ENCODE results near the gene PHF21B.

Gene PHF21B

DNA sequence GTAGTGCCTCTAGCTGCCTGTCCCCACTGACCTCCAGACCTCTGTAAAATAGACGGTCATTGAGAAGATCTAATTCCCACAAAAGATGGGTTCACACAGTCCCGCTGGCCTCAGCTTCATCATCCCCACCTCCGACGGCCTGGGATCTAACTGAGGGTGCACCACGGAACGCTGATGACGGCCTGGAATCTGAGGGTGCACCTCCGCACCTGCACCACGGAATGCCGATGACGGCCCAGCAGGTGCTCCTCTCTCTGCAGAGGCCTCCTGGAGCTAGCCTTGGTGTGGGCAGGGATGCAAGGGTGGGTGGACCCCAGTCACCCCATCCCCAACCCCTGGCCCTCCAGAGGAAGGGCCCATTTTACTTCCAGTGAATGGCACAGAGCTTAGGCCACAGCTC lies 77.3 kb downstream of the PHF21B start:
- no peak for TF ChIP-seq GATA3 (IDR thresholded peaks at IDR 0.05; ENCODE audit: low read depth, low read length)
- no peak for TF ChIP-seq GATA2 (IDR thresholded peaks at IDR 0.05; ENCODE audit: low read depth, low read length)

- no peak for TF ChIP-seq GATA3 (IDR thresholded peaks at IDR 0.05; ENCODE audit: low read depth, low read length)
- TF ChIP-seq GATA2 (IDR thresholded peaks at IDR 0.05; ENCODE audit: low read depth, low read length): no peak
These were observed 78.0 kb downstream of the PHF21B start for GRCh38 chr22:44931766-44932165.

DNA sequence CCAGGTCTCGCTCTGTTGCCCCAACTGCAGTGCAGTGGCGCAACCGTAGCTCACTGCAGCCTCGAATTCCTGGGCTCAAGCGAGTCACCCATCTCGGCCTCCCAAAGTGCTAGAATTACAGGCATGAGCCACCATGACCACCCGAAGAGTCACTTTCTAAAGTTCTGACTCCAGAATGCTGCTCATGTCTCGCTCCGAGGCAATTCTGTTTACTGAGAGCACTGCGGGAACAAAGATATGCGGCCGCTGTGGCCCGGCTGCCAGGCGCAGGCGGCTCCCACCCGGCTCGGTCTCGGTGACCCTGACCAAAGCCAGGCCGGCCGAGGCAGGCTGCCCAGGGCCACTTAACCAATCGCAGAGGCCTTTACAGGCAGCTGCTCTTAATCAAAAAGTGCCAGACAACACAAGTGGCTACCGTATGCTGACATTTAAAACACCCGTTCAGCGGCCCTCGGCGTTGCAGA lies 78.7 kb downstream of the PHF21B start:
- TF ChIP-seq GATA2 (IDR thresholded peaks at IDR 0.05; ENCODE audit: low read depth, low read length) (peak; percentile 10; the same call in 1 of the 2 replicates), GATA3 (IDR thresholded peaks at IDR 0.05; ENCODE audit: low read depth, low read length) (no peak)

GRCh38 chr22:44930711-44931035 lies 79.1 kb downstream of the PHF21B start:
- TF ChIP-seq GATA2 (IDR thresholded peaks at IDR 0.05; ENCODE audit: low read depth, low read length): no peak
- no peak for TF ChIP-seq GATA3 (IDR thresholded peaks at IDR 0.05; ENCODE audit: low read depth, low read length)

DNA sequence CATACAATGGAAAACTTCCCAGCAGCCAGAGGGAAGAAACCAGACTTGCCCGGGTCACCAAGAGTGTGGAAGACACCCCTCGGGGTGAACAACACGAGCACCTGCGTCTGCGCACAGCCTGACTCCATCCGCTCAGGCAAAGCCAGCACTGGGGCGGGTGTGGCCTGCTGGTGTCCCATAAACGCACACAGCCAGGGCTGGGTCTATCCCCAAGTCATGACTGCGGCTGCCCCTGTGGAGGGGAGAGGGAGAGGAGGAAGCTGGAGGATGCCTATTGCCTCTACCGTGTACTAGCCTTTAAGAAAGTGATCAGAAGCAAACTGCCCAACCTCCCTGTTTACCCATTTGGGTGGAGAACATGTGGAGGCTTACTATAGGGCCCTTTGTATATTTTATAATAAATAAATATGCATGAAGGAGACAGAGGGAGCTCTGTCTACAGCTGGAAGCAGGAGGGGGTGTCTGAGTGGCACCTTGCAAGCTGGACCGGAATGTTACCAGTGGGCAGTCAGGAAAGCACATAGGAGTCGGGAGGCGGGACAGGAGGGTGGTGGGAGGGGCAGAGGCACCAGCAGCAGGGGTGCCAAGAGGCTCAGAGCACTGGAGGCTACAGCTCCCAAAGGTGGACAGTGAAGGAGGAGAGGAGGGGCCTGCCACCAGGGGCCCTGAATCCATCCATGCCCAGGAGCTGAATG lies 79.6 kb downstream of the PHF21B start:
- no peak for TF ChIP-seq GATA2 (IDR thresholded peaks at IDR 0.05; ENCODE audit: low read depth, low read length)
- no peak for TF ChIP-seq GATA3 (IDR thresholded peaks at IDR 0.05; ENCODE audit: low read depth, low read length)

DNA sequence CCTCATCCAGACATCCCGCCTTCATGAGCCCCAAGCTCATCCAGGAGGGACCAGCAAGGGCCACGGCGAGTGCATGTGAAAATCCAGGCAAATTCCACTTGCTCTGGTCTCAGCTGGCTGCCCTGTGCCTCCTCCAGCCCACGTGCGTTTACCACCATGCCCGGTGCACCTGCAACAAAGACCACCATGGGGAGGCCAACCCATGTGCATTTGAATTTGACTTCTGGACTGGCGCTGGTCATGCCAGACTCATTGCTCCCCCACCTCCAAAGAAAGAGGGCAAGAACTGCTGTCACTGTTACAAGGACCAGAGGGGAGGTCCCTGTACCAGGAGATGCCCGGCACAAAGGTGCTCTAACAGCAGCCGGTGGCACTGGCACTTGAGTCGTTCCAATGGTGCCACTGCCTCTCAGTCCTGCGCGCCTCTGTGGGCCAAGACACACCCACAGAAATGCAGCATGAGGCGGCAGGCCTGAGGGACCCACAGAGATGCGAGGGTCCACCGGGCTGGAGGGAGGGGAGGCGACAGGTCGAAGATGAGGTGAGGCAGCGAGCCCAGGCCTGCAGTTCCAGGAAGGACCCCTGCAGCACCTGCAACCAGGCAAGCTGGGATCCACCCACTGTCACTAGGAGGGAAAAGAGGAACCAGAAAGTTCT lies 80.3 kb downstream of the PHF21B start:
- no peak for TF ChIP-seq GATA2 (IDR thresholded peaks at IDR 0.05; ENCODE audit: low read depth, low read length)
- TF ChIP-seq GATA3 (IDR thresholded peaks at IDR 0.05; ENCODE audit: low read depth, low read length): no peak

DNA sequence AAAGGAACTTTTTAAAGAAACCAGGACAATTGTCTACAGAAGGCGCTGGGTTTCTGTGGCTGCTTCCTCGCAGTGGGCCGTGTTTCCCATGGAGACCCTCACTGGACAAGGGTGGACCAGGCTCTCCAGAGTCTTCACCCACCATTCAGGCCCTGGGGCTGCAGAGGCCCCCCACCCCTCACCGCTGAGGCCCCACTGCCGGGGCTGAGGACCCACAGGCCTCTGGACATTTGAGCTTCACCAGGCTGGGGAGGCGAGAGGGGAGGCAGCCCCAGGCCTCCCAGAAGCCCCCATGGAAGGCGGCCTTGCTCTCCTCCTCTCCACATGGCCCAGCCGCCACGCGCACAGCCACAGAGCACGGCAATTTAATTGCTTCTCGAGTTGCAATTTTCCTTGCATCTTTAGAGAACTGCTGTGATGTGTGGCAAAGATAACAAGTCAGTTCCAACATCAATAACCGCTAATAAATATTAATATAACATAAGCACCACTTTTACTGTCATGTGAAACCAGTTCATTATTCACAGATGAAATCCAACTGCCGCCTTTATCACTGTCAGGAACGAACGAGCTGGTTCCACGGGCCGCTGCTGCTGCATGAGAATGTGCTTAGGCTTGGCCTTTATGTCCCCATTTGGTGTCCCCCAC lies 81.0 kb downstream of the PHF21B start:
- TF ChIP-seq GATA3 (IDR thresholded peaks at IDR 0.05; ENCODE audit: low read depth, low read length): no peak
- TF ChIP-seq GATA2 (IDR thresholded peaks at IDR 0.05; ENCODE audit: low read depth, low read length): no peak

GRCh38 chr22:44928136-44928463 lies 81.7 kb downstream of the PHF21B start:
- TF ChIP-seq GATA3 (IDR thresholded peaks at IDR 0.05; ENCODE audit: low read depth, low read length) (no peak), GATA2 (IDR thresholded peaks at IDR 0.05; ENCODE audit: low read depth, low read length) (no peak)

- TF ChIP-seq GATA2 (IDR thresholded peaks at IDR 0.05; ENCODE audit: low read depth, low read length) (no peak), GATA3 (IDR thresholded peaks at IDR 0.05; ENCODE audit: low read depth, low read length) (no peak)
These were observed 82.2 kb downstream of the PHF21B start for GRCh38 chr22:44927463-44928135.

DNA sequence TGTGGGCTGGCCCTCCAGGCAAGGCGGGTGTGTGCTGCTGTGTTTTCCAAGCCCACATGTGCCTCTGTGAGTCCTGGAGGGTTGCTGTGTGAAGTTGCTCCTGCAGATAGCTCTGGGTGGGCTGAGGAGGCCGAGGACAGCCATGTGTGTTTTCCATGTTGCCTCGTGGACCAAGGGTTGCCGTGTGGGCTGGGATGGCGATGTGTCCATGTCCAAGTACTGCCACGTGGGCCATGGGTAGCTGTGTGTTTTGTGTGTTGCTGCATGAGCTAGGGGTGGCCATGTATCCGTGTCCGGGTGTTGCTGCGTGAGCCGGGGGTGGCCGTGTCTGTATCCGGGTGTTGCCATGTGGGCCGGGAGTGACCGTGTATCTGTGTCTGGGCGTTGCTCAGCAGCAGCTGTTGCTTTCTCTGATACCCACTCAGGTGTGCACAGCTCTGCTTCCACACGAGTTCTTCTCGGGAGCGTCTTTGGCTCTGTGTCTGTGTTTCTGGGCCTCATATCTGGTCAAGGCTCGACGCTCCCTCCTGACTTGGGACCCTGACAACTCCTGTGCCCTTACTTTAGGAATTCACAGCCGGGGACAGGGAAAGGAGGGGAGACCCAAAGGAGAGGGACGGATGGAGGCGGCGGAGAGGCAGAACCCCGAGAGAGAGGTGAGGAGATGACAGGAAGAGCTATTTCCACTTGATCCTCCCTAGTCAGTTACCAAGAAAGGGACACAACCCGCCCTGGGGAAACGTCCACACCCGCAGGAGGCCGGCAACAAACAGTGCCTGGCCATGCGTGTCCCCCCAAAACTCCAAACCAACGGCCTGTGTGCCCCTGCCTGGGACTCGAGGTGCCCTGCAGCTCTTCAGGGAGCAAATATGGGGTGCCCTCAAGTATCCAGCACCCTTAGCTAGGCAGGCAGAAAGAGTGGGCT lies 83.1 kb downstream of the PHF21B start:
- TF ChIP-seq GATA3 (IDR thresholded peaks at IDR 0.05; ENCODE audit: low read depth, low read length): no peak

GRCh38 chr22:44926124-44926475 lies 83.7 kb downstream of the PHF21B start:
- TF ChIP-seq GATA2 (IDR thresholded peaks at IDR 0.05; ENCODE audit: low read depth, low read length): no peak
- no peak for TF ChIP-seq GATA3 (IDR thresholded peaks at IDR 0.05; ENCODE audit: low read depth, low read length)

DNA sequence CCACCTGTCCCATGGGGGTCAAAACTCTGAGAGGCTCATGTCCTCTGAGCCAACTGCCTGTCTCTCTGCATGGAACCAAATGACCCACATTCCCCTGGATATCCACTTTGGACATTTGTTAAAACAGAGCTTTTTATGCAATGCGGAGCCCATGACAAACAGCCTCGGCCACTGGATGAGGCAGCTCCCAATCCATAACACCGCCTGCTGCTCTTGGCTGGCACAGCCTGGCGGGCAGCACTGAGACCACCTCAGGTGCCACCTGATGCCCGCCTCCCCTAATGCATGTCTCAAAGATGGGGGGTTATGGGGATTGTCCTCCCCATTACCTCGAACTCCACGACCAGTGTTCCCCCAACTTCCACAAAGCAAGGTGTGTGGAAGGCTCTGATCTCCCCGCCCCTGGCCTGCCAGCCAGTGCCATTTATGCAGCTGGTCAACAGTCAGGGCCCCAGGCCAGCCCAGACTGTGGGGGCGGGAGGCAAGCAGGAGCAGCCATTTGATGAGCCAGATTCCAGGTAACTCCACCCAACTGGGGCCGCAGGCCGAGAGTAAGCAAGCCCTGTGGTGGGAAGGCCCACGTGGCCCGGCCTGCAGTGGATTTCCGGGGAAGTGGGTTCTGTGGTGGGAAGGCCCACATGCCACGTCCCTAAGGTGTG lies 84.2 kb downstream of the PHF21B start:
- TF ChIP-seq GATA2 (IDR thresholded peaks at IDR 0.05; ENCODE audit: low read depth, low read length) (no peak), GATA3 (IDR thresholded peaks at IDR 0.05; ENCODE audit: low read depth, low read length) (no peak)

- TF ChIP-seq GATA3 (IDR thresholded peaks at IDR 0.05; ENCODE audit: low read depth, low read length) (no peak), GATA2 (IDR thresholded peaks at IDR 0.05; ENCODE audit: low read depth, low read length) (no peak)
These were observed 85.1 kb downstream of the PHF21B start for GRCh38 chr22:44924710-44925109.

All from SH-SY5Y (cell line).